Kidney epithelial cell (primary cell): ENCODE results near the gene NDRG3. TPM values are rescaled to one million over a fixed set of nuclear protein-coding genes. Genes with fewer than 3 reads are reported as not detected.
"Not testable (repeated sequence)": the region's sequence is repeated elsewhere in the genome, so short reads cannot be mapped to it uniquely, and the experiment has no call there.

Experiments used
- DNase-seq: peaks from one replicate; pipeline ENCODE4 v3.0.0-alpha.2; 2010; ENCODE audit warnings: low read depth
- H3K27me3 ChIP-seq: 2 replicates; pipeline ENCODE4 v1.6.0; 2011; ENCODE audit warnings: low read length; ENCODE audit not compliant: control insufficient read depth, insufficient read depth
- H3K36me3 ChIP-seq: 2 replicates; pipeline ENCODE4 v1.5.1; 2011; ENCODE audit warnings: low read length; ENCODE audit not compliant: control insufficient read depth, insufficient read depth
- H3K4me3 ChIP-seq: 2 replicates; pipeline ENCODE4 v1.5.1; 2011; ENCODE audit warnings: low read depth, mild to moderate bottlenecking, control low read depth, low read length
- CTCF ChIP-seq: IDR thresholded peaks from 2 replicates; pipeline ENCODE4 v1.5.1; 2011; ENCODE audit warnings: mild to moderate bottlenecking, moderate library complexity, low read length, control low read depth, inconsistent platforms; ENCODE audit not compliant: insufficient read depth, poor library complexity, severe bottlenecking
- total RNA-seq: library from RNA; depleted of rRNA; stranded (reverse); fragments of >200 nt; gene quantifications from 2 replicates; pipeline ENCODE4 v1.2.3, GENCODE V29; 2015

The NDRG3 gene
- total RNA-seq, 1 donor from 2014 or later: 20.2 TPM

- H3K4me3 ChIP-seq: no peak within 1 kb of the TSS
- no peak for TF ChIP-seq CTCF
- DNase-seq: no peak
- no peaks in the 10 kb centered on the region for H3K36me3 ChIP-seq
- H3K27me3 ChIP-seq: no peaks in the 10 kb centered on the region
These were observed 99.9 kb downstream of the NDRG3 start, which contains the start of gene SLA2 for GRCh38 chr20:36645998-36646397. Gene SLA2, minus strand, starts transcription at chr20:36646196. Its CDS starts 4,861 bp downstream, at chr20:36641335.

GRCh38 chr20:36645353-36645752 lies 100.5 kb downstream of the NDRG3 start:
- H3K27me3 ChIP-seq: no peaks in the 10 kb centered on the region
- H3K4me3 ChIP-seq: no peak overlapping the region
- H3K36me3 ChIP-seq: no peaks in the 10 kb centered on the region
- DNase-seq: no peak
- no peak for TF ChIP-seq CTCF

- no peak for TF ChIP-seq CTCF
- Histone ChIP-seq H3K36me3 (no peaks in the 10 kb centered on the region), H3K4me3 (no peak overlapping the region), H3K27me3 (no peaks in the 10 kb centered on the region)
- DNase-seq: no peak
These were observed 101.2 kb downstream of the NDRG3 start for GRCh38 chr20:36644706-36645095.

- Histone ChIP-seq H3K27me3 (no peaks in the 10 kb centered on the region), H3K4me3 (no peak overlapping the region), H3K36me3 (no peaks in the 10 kb centered on the region)
- TF ChIP-seq CTCF: no peak
- DNase-seq: no peak
These were observed 101.7 kb downstream of the NDRG3 start for GRCh38 chr20:36644032-36644705.

- Histone ChIP-seq H3K27me3 (no peaks in the 10 kb centered on the region), H3K36me3 (no peaks in the 10 kb centered on the region), H3K4me3 (no peak overlapping the region)
- TF ChIP-seq CTCF: no peak
- DNase-seq: no peak
These were observed 103.8 kb downstream of the NDRG3 start for GRCh38 chr20:36642136-36642535.

GRCh38 chr20:36641506-36641843 lies 104.4 kb downstream of the NDRG3 start:
- DNase-seq: no peak
- H3K27me3 ChIP-seq: no peaks in the 10 kb centered on the region
- no peaks in the 10 kb centered on the region for H3K36me3 ChIP-seq
- H3K4me3 ChIP-seq: no peak overlapping the region
- TF ChIP-seq CTCF: no peak

- DNase-seq, H3K27me3 ChIP-seq, H3K4me3 ChIP-seq, H3K36me3 ChIP-seq: not testable (repeated sequence)
These were observed 107.0 kb downstream of the NDRG3 start for GRCh38 chr20:36638876-36639400.
